HepG2 (cell line): ENCODE results near the gene HS3ST4. TPM values are rescaled to one million over a fixed set of nuclear protein-coding genes. Genes with fewer than 3 reads are reported as not detected.

Source experiments
- ATAC-seq: fragments of 200-7000 bp; cut with Tn5 transposase; 3 replicates; pipeline ENCODE4 v1.9.1; 2020; ENCODE audit warnings: mild to moderate bottlenecking, moderate library complexity
- BruUV-seq: library from RNA; stranded (reverse); fragments of 400-500 nt; replicated peaks from 2 replicates; lab custom pipeline; 2021; lab: Mats Ljungman, UMichigan
- CTCF ChIA-PET: fragments of 300-600 bp; formaldehyde crosslinking; extraction: SDS; loops from one replicate; lab custom pipeline; 2021; ENCODE audit warnings: low total read pairs, inconsistent platforms, low intra/inter-chr PET ratio; lab: Yijun Ruan, JAX
- POLR2A ChIA-PET: fragments of 350-600 bp; sonication (Branson Sonifier 250); formaldehyde crosslinking; loops from one replicate; lab custom pipeline; 2020; ENCODE audit warnings: antibody characterized with exemption, inconsistent platforms; lab: Yijun Ruan, JAX
- DNase-seq: peaks from one replicate; pipeline ENCODE4 v3.0.0-alpha.2; 2015; ENCODE audit warnings: low spot score
- FAIRE-seq: peaks from 3 replicates; lab custom pipeline; 2011; peaks lifted over from hg19 to GRCh38; lab: Jason Lieb, UNC
- H2AFZ ChIP-seq: one replicate; pipeline ENCODE4 v1.6.1; 2011; ENCODE audit warnings: low read length, inconsistent platforms
- H3K27ac ChIP-seq: fragments of 300-600 bp; 3 replicates; pipeline ENCODE4 v1.8.0; 2011; ENCODE audit warnings: mixed run types, mild to moderate bottlenecking, mixed read lengths, low read length, inconsistent platforms; ENCODE audit not compliant: insufficient read depth; ENCODE audit errors: extremely low read length
- H3K27me3 ChIP-seq, 2 experiments: fragments of 200-600 bp in 1 of 2; 2 replicates in 1 of 2; 3 replicates in 1 of 2; pipeline versions ENCODE4 v1.6.0 to v1.8.0; 2011; ENCODE audit warnings: low read length in 2 of 2, mild to moderate bottlenecking in 2 of 2, moderate library complexity in 2 of 2, inconsistent platforms in 1 of 2; ENCODE audit not compliant: insufficient read depth in 2 of 2, control insufficient read depth in 1 of 2
- H3K36me3 ChIP-seq, 2 experiments: fragments of 200-600 bp in 1 of 2; replicated peaks in 1 of 2; 2 replicates in 1 of 2; 3 replicates in 1 of 2; pipeline versions ENCODE4 v1.5.1 to v1.8.0; 2011; ENCODE audit warnings: low read length in 2 of 2, inconsistent platforms in 1 of 2; ENCODE audit not compliant: insufficient read depth in 2 of 2, control insufficient read depth in 1 of 2
- H3K4me1 ChIP-seq: 2 replicates; pipeline ENCODE4 v1.5.1; 2012; ENCODE audit warnings: low read length, inconsistent platforms; ENCODE audit not compliant: insufficient read depth
- H3K4me2 ChIP-seq: 2 replicates; pipeline ENCODE4 v1.6.0; 2011; ENCODE audit warnings: low read depth, low read length, inconsistent platforms
- H3K4me3 ChIP-seq, 3 experiments: fragments of 200-600 bp in 1 of 3; sonication (generic), shearing (Covaris generic) in 1 of 3; replicated peaks in 1 of 3; 2 replicates each; pipeline ENCODE4 v1.5.1; 2011 to 2016; ENCODE audit warnings: low read length in 3 of 3, inconsistent platforms in 2 of 3, low read depth in 2 of 3, mild to moderate bottlenecking in 2 of 3, control low read depth in 1 of 3, mixed read lengths in 1 of 3; ENCODE audit not compliant: insufficient read depth in 1 of 3
- H3K79me2 ChIP-seq: one replicate; pipeline ENCODE4 v1.6.1; 2011; ENCODE audit warnings: low read length, inconsistent platforms; ENCODE audit not compliant: insufficient read depth
- H3K9ac ChIP-seq: 2 replicates; pipeline ENCODE4 v1.6.0; 2011; ENCODE audit warnings: mild to moderate bottlenecking, low read depth, low read length, inconsistent platforms; ENCODE audit not compliant: insufficient read depth
- H3K9me3 ChIP-seq: 2 replicates; pipeline ENCODE4 v1.5.1; 2012; ENCODE audit warnings: mild to moderate bottlenecking, low read length
- H4K20me1 ChIP-seq: 2 replicates; pipeline ENCODE4 v1.6.0; 2011; ENCODE audit warnings: inconsistent platforms, mild to moderate bottlenecking, low read length, moderate library complexity; ENCODE audit not compliant: insufficient read depth
- BRD4 ChIP-seq: sonication (generic); formaldehyde crosslinking; IDR thresholded peaks from 2 replicates; pipeline ENCODE4 v1.4.0; 2020; ENCODE audit warnings: missing genetic modification reagents
- CENPT ChIP-seq: sonication (generic); formaldehyde crosslinking; IDR thresholded peaks from 2 replicates; pipeline ENCODE4 v1.8.0; 2022; ENCODE audit warnings: low read depth, mild to moderate bottlenecking, moderate library complexity, missing genetic modification reagents
- HNRNPH1 ChIP-seq: fragments of 200-400 bp; formaldehyde crosslinking; optimal IDR thresholded peaks from 2 replicates; pipeline ENCODE3; 2017; ENCODE audit warnings: mild to moderate bottlenecking, low read depth, low read length
- HNRNPUL1 ChIP-seq: fragments of 200-400 bp; formaldehyde crosslinking; IDR thresholded peaks from 2 replicates; pipeline ENCODE4 v1.6.1; 2017; ENCODE audit warnings: low read depth, mild to moderate bottlenecking, low read length, moderate library complexity
- KLF11 ChIP-seq: IDR thresholded peaks from 2 replicates; pipeline ENCODE4 v1.6.1; 2016; ENCODE audit warnings: missing compliant biosample characterization
- KLF9 ChIP-seq: IDR thresholded peaks from 2 replicates; pipeline ENCODE4 v1.6.1; 2016; ENCODE audit warnings: low read depth
- MTA1 ChIP-seq: sonication (generic); formaldehyde crosslinking; IDR thresholded peaks from 2 replicates; pipeline ENCODE4 v1.4.0; 2020; ENCODE audit warnings: missing genetic modification reagents, mild to moderate bottlenecking, borderline replicate concordance
- NR1H2 ChIP-seq: sonication (generic); formaldehyde crosslinking; IDR thresholded peaks from 2 replicates; pipeline ENCODE4 v1.8.1; 2022; ENCODE audit warnings: low read depth, missing genetic modification reagents, borderline replicate concordance
- POGZ ChIP-seq: sonication (generic); formaldehyde crosslinking; IDR thresholded peaks from 2 replicates; pipeline ENCODE4 v1.4.0; 2020; ENCODE audit warnings: mild to moderate bottlenecking, missing genetic modification reagents
- SMAD3 ChIP-seq: sonication (generic); formaldehyde crosslinking; IDR thresholded peaks from 2 replicates; pipeline ENCODE4 v1.4.0; 2020; ENCODE audit warnings: missing genetic modification reagents
- SMARCC2 ChIP-seq: fragments of 450-650 bp; IDR thresholded peaks from 2 replicates; pipeline ENCODE4 v1.6.1; 2017; ENCODE audit warnings: antibody characterized with exemption, mild to moderate bottlenecking
- ZNF234 ChIP-seq: sonication (generic); formaldehyde crosslinking; conservative IDR thresholded peaks from 2 replicates; pipeline ENCODE4 v1.5.1; 2020; ENCODE audit warnings: mild to moderate bottlenecking, missing genetic modification reagents
- ZNF562 ChIP-seq: sonication (generic); formaldehyde crosslinking; IDR thresholded peaks from 2 replicates; pipeline ENCODE4 v1.8.0; 2022; ENCODE audit warnings: missing genetic modification reagents, borderline replicate concordance
- ZNF770 ChIP-seq: sonication (generic); formaldehyde crosslinking; IDR thresholded peaks from 2 replicates; pipeline ENCODE4 v1.5.0; 2020; ENCODE audit warnings: mild to moderate bottlenecking, missing genetic modification reagents
- ZNF816 ChIP-seq: sonication (generic); formaldehyde crosslinking; IDR thresholded peaks from 2 replicates; pipeline ENCODE4 v1.8.0; 2022; ENCODE audit warnings: missing genetic modification reagents, mild to moderate bottlenecking, borderline replicate concordance
- WGBS: methylation state at CpG from one replicate; pipeline ENCODE4 v1.1.6; 2017; ENCODE audit warnings: low lambda C conversion rate; 5-methylcytosine and 5-hydroxymethylcytosine counted together
- in situ Hi-C: cut with HindIII; loops from 2 replicates; pipeline ENCODE4 v1.10.0; 2017; ENCODE audit warnings: low pct_unique_long_range_greater_than_20kb; ENCODE audit not compliant: extremely low pct_ligation_motif_present
- intact Hi-C: fragments of 100-400 bp; cut with micrococcal nuclease; formaldehyde crosslinking; loops from one replicate; pipeline ENCODE4 v1.10.0; 2022; ENCODE audit not compliant: unreplicated experiment
- polyA plus RNA-seq, 8 experiments: library from polyadenylated mRNA; depleted of rRNA in 3 of 8; stranded (reverse) in 7 of 8; unstranded in 1 of 8; fragments of >200 nt; fragmentation: Illumina TruSeq in 4 of 8; extraction: Trizol in 4 of 8; gene quantifications; 2 replicates each; pipeline versions ENCODE4 v1.2.1 to v1.2.3, GENCODE V29; 2011 to 2016; ENCODE audit warnings: low read depth in 4 of 8, missing spikeins in 1 of 8, mixed read lengths in 1 of 8; ENCODE audit not compliant: insufficient read depth in 1 of 8
- total RNA-seq, 5 experiments: library from RNA; depleted of rRNA; stranded (reverse); fragments of >200 nt; fragmentation: Illumina TruSeq; extraction: Trizol; gene quantifications; 2 replicates each; pipeline ENCODE4 v1.2.3, GENCODE V29; 2016; ENCODE audit warnings: low read depth in 1 of 5
- TF ChIP-seq, protein P1 (sequence below), 2 experiments: sonication (generic) in 1 of 2; formaldehyde crosslinking in 1 of 2; IDR thresholded peaks; 2 replicates each; pipeline versions ENCODE4 v1.6.1 to v1.9.0; 2014 to 2022; ENCODE audit warnings: antibody characterized with exemption in 1 of 2, borderline replicate concordance in 1 of 2, inconsistent platforms in 1 of 2, low read depth in 1 of 2, missing genetic modification reagents in 1 of 2

The HS3ST4 gene
- total and polyA plus RNA-seq, 2 of the 13 experiments (the other 11 are each of a cell fraction or from before 2014, with no cell fraction given), result not detected

- Histone ChIP-seq H3K27me3 (no peaks in the 10 kb centered on the region), H3K9ac (no peak overlapping the region)
- no peak for ATAC-seq
- no peak for DNase-seq
- TF ChIP-seq MTA1 (CRISPR knock-in tag) (no peak), ZNF562 (CRISPR knock-in tag) (no peak), SMARCC2 (no peak), ZNF816 (CRISPR knock-in tag) (no peak), KLF11 (CRISPR knock-in tag) (no peak), CENPT (CRISPR knock-in tag) (no peak), BRD4 (CRISPR knock-in tag) (no peak), KLF9 (no peak), SMAD3 (CRISPR knock-in tag) (no peak), ZNF234 (CRISPR knock-in tag) (no peak), ZNF770 (CRISPR knock-in tag) (no peak), HNRNPH1 (no peak), HNRNPUL1 (no peak), POGZ (CRISPR knock-in tag) (no peak), NR1H2 (no peak)
- TF ChIP-seq, protein P1, sequence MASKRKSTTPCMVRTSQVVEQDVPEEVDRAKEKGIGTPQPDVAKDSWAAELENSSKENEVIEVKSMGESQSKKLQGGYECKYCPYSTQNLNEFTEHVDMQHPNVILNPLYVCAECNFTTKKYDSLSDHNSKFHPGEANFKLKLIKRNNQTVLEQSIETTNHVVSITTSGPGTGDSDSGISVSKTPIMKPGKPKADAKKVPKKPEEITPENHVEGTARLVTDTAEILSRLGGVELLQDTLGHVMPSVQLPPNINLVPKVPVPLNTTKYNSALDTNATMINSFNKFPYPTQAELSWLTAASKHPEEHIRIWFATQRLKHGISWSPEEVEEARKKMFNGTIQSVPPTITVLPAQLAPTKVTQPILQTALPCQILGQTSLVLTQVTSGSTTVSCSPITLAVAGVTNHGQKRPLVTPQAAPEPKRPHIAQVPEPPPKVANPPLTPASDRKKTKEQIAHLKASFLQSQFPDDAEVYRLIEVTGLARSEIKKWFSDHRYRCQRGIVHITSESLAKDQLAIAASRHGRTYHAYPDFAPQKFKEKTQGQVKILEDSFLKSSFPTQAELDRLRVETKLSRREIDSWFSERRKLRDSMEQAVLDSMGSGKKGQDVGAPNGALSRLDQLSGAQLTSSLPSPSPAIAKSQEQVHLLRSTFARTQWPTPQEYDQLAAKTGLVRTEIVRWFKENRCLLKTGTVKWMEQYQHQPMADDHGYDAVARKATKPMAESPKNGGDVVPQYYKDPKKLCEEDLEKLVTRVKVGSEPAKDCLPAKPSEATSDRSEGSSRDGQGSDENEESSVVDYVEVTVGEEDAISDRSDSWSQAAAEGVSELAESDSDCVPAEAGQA (IDR thresholded peaks at IDR 0.05; ENCODE audit: low read depth), result no peak
- TF ChIP-seq, protein P1 (CRISPR knock-in tag; IDR thresholded peaks at IDR 0.05; ENCODE audit: borderline replicate concordance), result no peak
- TF ChIP-seq, all 625 proteins: peak for 0
- Histone ChIP-seq H3K27ac (no peak overlapping the region), H3K9me3 (no peaks in the 10 kb centered on the region), H4K20me1 (no peaks in the 10 kb centered on the region), H3K79me2 (no peaks in the 10 kb centered on the region), H3K4me3 (no peak overlapping the region), H3K4me1 (no peaks in the 10 kb centered on the region), H3K4me2 (no peak overlapping the region), H2AFZ (no peak overlapping the region), H3K36me3 (no peaks in the 10 kb centered on the region)
- no TSS peak for BruUV-seq
- CTCF ChIA-PET, result no interaction called here
- POLR2A ChIA-PET, result no interaction called here
- FAIRE-seq, result no peak
- 22% methylated on average over 2 of the region's 2 CpGs for WGBS
- intact Hi-C loops (no loop called here), in situ Hi-C loops (no loop called here)
Measured at GRCh38 chr16:25656639-25657038, 35.1 kb upstream of the HS3ST4 start.
